Psoas muscle (tissue), 8 donors: Measurements from ENCODE around the gene CDK6. TPM values are rescaled to one million over a fixed set of nuclear protein-coding genes. Genes with fewer than 3 reads are reported as not detected.
"Not testable (repeated sequence)": the region's sequence is repeated elsewhere in the genome, so short reads cannot be mapped to it uniquely, and the experiment has no call there.

Source experiments
- ATAC-seq, 4 donors: fragments of 200-7000 bp; cut with Tn5 transposase; one replicate each; pipeline ENCODE4 v1.9.1; 2020; ENCODE audit warnings: moderate library complexity in 3 of 4, mild to moderate bottlenecking in 2 of 4
- DNase-seq, 2 donors: peaks; one replicate each; pipeline ENCODE4 v3.0.0-alpha.2; 2020
- H3K27ac ChIP-seq: fragments of 200-600 bp; one replicate; pipeline ENCODE4 v1.8.0; 2022
- H3K27me3 ChIP-seq, 3 donors: fragments of 200-600 bp in 1 of 3; one replicate each; pipeline versions ENCODE4 v1.6.1 to v1.8.0; 2013 to 2022; ENCODE audit warnings: low read length in 2 of 3, mild to moderate bottlenecking in 2 of 3, moderate library complexity in 1 of 3; ENCODE audit not compliant: insufficient read depth in 3 of 3
- H3K36me3 ChIP-seq, 2 donors: fragments of 200-600 bp in 1 of 2; one replicate each; pipeline versions ENCODE4 v1.6.1 to v1.8.0; 2013 to 2022; ENCODE audit warnings: low read depth in 1 of 2, mild to moderate bottlenecking in 1 of 2, moderate library complexity in 1 of 2; ENCODE audit not compliant: insufficient read depth in 1 of 2
- H3K4me1 ChIP-seq: fragments of 200-600 bp; one replicate; pipeline ENCODE4 v1.8.0; 2022
- H3K4me3 ChIP-seq: fragments of 200-600 bp; one replicate; pipeline ENCODE4 v1.8.0; 2022; ENCODE audit warnings: mild to moderate bottlenecking
- H3K9me3 ChIP-seq: fragments of 200-600 bp; one replicate; pipeline ENCODE4 v1.8.0; 2022
- WGBS, 3 donors: extraction: QIAGEN DNeasy Blood & Tissue Kit; methylation state at CpG; one replicate each; pipeline versions ENCODE4 v1.1.6 to v1.1.7; 2013; 5-methylcytosine and 5-hydroxymethylcytosine counted together
- intact Hi-C, 2 donors: fragments of 100-400 bp; cut with DNase I; formaldehyde crosslinking; loops; one replicate each; pipeline versions ENCODE4 v1.11.0 to v1.14.2; 2022
- long read RNA-seq, 2 donors: library from polyadenylated mRNA; unstranded; transcript quantifications; one replicate each; pipeline ENCODE4 v2.0.0, GENCODE V29; 2021
- polyA plus RNA-seq, 3 donors: library from polyadenylated mRNA; stranded (reverse); fragments of 200-250 nt; gene quantifications; one replicate each; pipeline ENCODE4 v1.2.3, GENCODE V29; 2013
- total RNA-seq, 4 donors: library from RNA; stranded (reverse); fragmentation: NEBNext Ultra II Directional in 2 of 4; extraction: Animal tissue kit (Norgen Biotek cat#: 25700) in 2 of 4; gene quantifications; one replicate each; pipeline versions ENCODE4 v1.2.1 to v1.2.4, GENCODE V29; 2021 to 2023
- TF ChIP-seq, protein P1 (sequence below): fragments of 200-600 bp; IDR thresholded peaks from one replicate; pipeline ENCODE4 v1.8.0; 2022; ENCODE audit warnings: antibody characterized with exemption
- donor health status: healthy with polysubstance abuse.
- donor health status: DM: no; HTN: no; CAD: no; lungs with moderate emphysema.
- donor health status: Bipolar disorder and iron deficiency.
- donor health status: healthy.
- donor health status: DM: yes; HTN: yes; CAD: no.
- donor health status: DM: no; HTN: no; CAD: no.
- donor health status: DM: no; HTN: no; CAD: no.
- donor health status: DM: yes; HTN: yes; CAD: no.

The CDK6 gene
- total RNA-seq (1 to 10 TPM; 3.2 to 8.0 (median 4.6) TPM), polyA plus RNA-seq (under 1 TPM; 0.39 to 0.92 (median 0.60) TPM)
- long read RNA-seq, donor 1, partial matches to known transcripts = 1 of 1 reads
- long read RNA-seq, donor 1, other reads (novel, unspliced or antisense) = 0 of 1 reads
- long read RNA-seq, donor 2, partial matches to known transcripts = 0 of 2 reads
- long read RNA-seq, donor 2, other reads (novel, unspliced or antisense) = 2 of 2 reads

DNA sequence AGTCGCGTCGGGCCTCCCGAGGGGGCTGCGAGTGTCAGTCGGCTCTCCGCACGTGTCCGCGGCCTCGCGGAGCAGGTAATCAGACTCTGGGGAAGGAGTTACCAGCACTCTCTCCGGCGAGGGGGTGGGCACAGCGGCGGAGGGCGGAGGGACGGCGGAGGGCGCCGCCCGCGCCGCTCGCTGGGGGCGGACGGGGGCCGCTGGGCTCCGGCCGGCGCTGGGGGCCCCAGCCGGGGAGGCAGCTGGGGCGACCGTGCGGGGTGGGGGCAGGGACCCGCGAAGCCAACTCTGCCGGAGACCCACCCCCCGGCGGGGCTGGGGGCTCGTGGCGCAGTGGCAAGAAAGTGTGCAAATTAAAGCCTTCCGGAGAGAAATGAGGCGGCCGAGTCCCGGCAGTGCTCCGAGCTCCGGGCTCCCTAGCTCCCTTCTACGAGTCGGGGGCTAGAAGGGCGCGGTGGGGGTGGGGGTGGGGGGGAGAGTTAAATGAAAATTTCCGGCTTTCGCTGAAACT is at the start of gene CDK6:
CDK6 (minus strand) TSS at position 85 of the 511 bp plus-strand sequence. CDS start 3,250 bp downstream, outside the sequence.
- DNase-seq = peak; percentile 54 to 63
- H3K4me3 ChIP-seq = peak within 1 kb of the TSS; percentile 81
- ATAC-seq = peak in 2 of 4 donors; percentile 26 to 45
- TF ChIP-seq, protein P1, sequence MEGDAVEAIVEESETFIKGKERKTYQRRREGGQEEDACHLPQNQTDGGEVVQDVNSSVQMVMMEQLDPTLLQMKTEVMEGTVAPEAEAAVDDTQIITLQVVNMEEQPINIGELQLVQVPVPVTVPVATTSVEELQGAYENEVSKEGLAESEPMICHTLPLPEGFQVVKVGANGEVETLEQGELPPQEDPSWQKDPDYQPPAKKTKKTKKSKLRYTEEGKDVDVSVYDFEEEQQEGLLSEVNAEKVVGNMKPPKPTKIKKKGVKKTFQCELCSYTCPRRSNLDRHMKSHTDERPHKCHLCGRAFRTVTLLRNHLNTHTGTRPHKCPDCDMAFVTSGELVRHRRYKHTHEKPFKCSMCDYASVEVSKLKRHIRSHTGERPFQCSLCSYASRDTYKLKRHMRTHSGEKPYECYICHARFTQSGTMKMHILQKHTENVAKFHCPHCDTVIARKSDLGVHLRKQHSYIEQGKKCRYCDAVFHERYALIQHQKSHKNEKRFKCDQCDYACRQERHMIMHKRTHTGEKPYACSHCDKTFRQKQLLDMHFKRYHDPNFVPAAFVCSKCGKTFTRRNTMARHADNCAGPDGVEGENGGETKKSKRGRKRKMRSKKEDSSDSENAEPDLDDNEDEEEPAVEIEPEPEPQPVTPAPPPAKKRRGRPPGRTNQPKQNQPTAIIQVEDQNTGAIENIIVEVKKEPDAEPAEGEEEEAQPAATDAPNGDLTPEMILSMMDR = no peak
- H3K4me1 ChIP-seq = peaks cover 14% of the 10 kb centered on the region
- peaks cover 0 to 49% (median 16%) of the 10 kb centered on the region in 3 donors for H3K27me3 ChIP-seq
- H3K9me3 ChIP-seq = no peaks in the 10 kb centered on the region
- intact Hi-C loops = loop anchor here in 1 of 2 donors (2.0 kb wide), 1 partner anchor 68 kb away; no protein-coding TSS in a partner anchor
- no peaks in the 10 kb centered on the region for H3K36me3 ChIP-seq
- peak within 1 kb of the TSS; percentile 74 for H3K27ac ChIP-seq
- 1% methylated on average over 20 to 54 of the region's 54 CpGs for WGBS, 3 donors

DNA sequence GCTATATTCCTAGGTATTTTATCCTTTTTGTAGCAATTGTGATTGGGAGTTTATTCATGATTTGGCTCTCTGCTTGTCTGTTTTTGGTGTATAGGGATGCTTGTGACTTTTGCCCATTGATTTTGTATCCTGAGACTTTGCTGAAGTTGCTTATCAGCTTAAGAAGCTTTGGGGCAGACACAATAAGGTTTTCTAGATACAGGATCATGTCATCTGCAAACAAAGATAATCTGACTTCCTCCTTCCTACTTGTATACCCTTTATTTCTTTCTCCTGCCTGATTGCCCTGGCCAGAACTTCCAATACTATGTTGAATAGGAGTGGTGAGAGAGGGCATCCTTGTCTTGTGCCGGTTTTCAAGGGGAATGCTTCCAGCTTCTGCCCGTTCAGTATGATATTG is 49.7 kb upstream of the CDK6 start:
- H3K9me3 ChIP-seq, DNase-seq: not testable (repeated sequence)

DNA sequence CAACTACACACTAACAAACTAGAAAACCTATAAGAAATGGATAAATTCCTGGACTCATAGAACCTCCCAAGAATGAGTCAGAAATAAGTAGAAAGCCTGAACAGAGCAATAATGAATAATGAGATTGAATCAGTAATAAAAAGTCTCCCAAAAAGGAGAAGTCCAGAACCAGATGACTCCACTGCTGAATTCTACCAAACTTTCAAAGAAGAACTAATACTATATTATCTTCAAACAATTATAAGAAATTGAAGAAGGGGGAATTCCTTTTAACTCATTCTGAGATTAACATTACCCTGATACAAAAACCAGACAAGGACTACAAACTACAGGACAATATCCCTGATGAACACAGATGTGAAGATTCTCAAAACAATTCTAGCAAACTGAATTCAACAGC is 47.8 kb upstream of the CDK6 start:
- intact Hi-C loops = no loop called here
- no peak for ATAC-seq
- peaks cover 4% of the 10 kb centered on the region for H3K9me3 ChIP-seq

More for the DNA sequence above, 49.7 kb upstream of the CDK6 start:
- H3K27me3 ChIP-seq, H3K27ac ChIP-seq, H3K36me3 ChIP-seq, intact Hi-C loops, H3K4me3 ChIP-seq, ATAC-seq, H3K4me1 ChIP-seq: not testable (repeated sequence)
- 91 to 93% (median 92%) methylated on average over 2 of the region's 2 CpGs for WGBS, 3 donors

DNA sequence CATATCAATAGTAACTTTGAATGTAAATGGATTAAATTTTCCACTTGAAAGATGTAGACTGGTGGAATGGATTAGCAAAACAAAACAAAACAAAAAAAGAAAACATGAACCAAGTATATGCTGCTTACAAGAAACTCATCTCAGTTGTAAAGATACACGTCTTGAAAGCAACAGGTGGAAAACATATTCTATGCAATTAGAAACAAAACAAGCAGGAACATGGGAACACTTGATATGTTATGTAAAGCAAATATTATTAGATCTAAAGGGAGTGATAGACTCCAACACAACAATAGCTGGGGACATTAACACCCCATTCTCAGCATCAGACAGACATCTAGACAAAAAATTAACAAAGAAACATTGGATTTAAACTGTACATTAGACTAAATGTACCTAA is 46.4 kb upstream of the CDK6 start:
- no peak for ATAC-seq
- intact Hi-C loops = no loop called here
- 66 to 74% (median 67%) methylated on average over 1 of the region's 1 CpG for WGBS, 3 donors

More for the DNA sequence above, 47.8 kb upstream of the CDK6 start:
- TF ChIP-seq, protein P1 = no peak
- Histone ChIP-seq H3K4me3 (no peak overlapping the region), H3K36me3 (no peaks in the 10 kb centered on the region), H3K27ac (no peak overlapping the region), H3K27me3 (no peaks in the 10 kb centered on the region), H3K4me1 (no peaks in the 10 kb centered on the region)
- no peak for DNase-seq

DNA sequence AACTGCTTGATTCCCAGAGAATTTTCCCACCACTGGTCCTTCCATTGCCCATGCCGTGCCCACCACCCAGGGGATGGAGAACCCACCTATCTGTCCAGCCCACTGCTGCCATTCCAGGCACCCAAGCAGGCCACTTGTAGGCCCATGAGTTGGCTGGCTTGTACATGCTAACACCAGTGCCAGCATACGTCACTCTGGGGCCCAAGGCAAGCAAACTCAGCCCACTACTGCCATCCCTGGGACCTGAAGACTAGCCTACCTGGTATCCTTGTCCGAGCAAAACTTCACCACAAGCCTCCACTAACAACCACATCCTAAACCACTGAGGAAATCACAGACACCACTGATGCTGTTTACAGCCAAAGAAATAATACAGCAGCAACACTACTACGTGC is 44.7 kb upstream of the CDK6 start:
- H3K9me3 ChIP-seq = peaks cover 4% of the 10 kb centered on the region
- 91 to 96% (median 92%) methylated on average over 4 of the region's 4 CpGs for WGBS, 3 donors
- no peak overlapping the region for H3K4me3 ChIP-seq
- H3K27me3 ChIP-seq = no peaks in the 10 kb centered on the region
- DNase-seq = no peak
- TF ChIP-seq, protein P1 = no peak
- ATAC-seq = no peak
- intact Hi-C loops = no loop called here
- no peaks in the 10 kb centered on the region for H3K36me3 ChIP-seq
- no peaks in the 10 kb centered on the region for H3K4me1 ChIP-seq
- no peak overlapping the region for H3K27ac ChIP-seq

More for the DNA sequence above, 46.4 kb upstream of the CDK6 start:
- Histone ChIP-seq H3K36me3 (no peaks in the 10 kb centered on the region), H3K4me3 (no peak overlapping the region), H3K27ac (no peak overlapping the region), H3K4me1 (no peaks in the 10 kb centered on the region), H3K9me3 (peaks cover 4% of the 10 kb centered on the region), H3K27me3 (no peaks in the 10 kb centered on the region)
- DNase-seq = no peak
- TF ChIP-seq, protein P1 = no peak
